ENCODE data around the gene NDUFAF7. TPM values are rescaled to one million over a fixed set of nuclear protein-coding genes. Genes with fewer than 3 reads are reported as not detected.

Gene NDUFAF7
- total and polyA plus RNA-seq, 2 of the 13 experiments (the other 11 are each of a cell fraction or from before 2014, with no cell fraction given), result 27.0 to 40.8 TPM

DNA sequence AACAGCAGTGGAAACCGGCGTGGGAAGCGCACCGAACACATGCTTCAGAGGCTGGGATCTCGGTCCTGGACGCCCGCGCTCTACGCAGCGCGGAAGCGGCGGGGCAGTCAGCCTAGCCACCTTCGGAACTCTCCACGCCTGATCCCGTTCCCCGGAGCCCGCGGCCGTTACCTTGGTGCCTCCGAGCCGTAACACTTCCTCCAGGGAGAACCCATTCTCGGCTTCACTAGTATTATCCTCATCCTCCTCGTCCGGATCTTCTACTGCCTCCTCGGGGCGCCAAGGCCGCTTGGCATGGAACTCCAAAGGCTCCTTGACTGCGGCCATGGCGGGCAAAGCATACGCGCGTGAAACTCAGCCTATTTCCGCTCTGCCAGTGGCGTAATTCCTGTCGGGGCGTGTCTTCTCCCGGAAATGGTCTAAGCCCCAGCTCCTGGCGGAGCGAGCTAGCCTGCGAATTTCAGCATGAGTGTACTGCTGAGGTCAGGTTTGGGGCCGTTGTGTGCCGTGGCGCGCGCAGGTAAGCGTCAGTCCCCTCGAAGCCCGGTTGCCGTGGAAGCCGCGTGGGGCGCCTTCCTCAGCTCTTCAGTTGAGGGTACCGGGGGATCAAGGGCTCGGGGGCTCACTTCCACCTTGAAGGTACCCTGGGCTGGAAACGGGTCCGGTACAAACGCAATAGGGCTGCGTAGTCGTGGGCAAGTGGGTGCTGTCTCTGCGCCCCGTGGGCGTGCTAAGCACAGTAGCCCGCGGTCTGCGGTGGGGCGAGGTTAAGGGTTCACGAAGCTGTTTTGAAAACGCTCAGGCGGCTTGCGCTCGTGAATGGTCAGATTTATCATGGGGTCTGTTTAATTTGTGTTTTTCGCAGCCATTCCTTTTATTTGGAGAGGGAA, at the start of gene NDUFAF7, which contains the start of gene CEBPZ (continued):
- TF ChIP-seq, protein P1, sequence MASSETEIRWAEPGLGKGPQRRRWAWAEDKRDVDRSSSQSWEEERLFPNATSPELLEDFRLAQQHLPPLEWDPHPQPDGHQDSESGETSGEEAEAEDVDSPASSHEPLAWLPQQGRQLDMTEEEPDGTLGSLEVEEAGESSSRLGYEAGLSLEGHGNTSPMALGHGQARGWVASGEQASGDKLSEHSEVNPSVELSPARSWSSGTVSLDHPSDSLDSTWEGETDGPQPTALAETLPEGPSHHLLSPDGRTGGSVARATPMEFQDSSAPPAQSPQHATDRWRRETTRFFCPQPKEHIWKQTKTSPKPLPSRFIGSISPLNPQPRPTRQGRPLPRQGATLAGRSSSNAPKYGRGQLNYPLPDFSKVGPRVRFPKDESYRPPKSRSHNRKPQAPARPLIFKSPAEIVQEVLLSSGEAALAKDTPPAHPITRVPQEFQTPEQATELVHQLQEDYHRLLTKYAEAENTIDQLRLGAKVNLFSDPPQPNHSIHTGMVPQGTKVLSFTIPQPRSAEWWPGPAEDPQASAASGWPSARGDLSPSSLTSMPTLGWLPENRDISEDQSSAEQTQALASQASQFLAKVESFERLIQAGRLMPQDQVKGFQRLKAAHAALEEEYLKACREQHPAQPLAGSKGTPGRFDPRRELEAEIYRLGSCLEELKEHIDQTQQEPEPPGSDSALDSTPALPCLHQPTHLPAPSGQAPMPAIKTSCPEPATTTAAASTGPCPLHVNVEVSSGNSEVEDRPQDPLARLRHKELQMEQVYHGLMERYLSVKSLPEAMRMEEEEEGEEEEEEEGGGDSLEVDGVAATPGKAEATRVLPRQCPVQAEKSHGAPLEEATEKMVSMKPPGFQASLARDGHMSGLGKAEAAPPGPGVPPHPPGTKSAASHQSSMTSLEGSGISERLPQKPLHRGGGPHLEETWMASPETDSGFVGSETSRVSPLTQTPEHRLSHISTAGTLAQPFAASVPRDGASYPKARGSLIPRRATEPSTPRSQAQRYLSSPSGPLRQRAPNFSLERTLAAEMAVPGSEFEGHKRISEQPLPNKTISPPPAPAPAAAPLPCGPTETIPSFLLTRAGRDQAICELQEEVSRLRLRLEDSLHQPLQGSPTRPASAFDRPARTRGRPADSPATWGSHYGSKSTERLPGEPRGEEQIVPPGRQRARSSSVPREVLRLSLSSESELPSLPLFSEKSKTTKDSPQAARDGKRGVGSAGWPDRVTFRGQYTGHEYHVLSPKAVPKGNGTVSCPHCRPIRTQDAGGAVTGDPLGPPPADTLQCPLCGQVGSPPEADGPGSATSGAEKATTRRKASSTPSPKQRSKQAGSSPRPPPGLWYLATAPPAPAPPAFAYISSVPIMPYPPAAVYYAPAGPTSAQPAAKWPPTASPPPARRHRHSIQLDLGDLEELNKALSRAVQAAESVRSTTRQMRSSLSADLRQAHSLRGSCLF (CRISPR knock-in tag; IDR thresholded peaks at IDR 0.05; ENCODE audit: borderline replicate concordance), result no peak; the same call in 1 of the 2 replicates
- TF ChIP-seq ZFP90 (CRISPR knock-in tag; IDR thresholded peaks at IDR 0.05; ENCODE audit: borderline replicate concordance), result peak; percentile 82; the same call in 1 of the 2 replicates
- TF ChIP-seq ELF4 (CRISPR knock-in tag; IDR thresholded peaks at IDR 0.05; ENCODE audit: borderline replicate concordance), result peak; percentile 90; the same call in 1 of the 2 replicates
- TF ChIP-seq, protein P2, sequence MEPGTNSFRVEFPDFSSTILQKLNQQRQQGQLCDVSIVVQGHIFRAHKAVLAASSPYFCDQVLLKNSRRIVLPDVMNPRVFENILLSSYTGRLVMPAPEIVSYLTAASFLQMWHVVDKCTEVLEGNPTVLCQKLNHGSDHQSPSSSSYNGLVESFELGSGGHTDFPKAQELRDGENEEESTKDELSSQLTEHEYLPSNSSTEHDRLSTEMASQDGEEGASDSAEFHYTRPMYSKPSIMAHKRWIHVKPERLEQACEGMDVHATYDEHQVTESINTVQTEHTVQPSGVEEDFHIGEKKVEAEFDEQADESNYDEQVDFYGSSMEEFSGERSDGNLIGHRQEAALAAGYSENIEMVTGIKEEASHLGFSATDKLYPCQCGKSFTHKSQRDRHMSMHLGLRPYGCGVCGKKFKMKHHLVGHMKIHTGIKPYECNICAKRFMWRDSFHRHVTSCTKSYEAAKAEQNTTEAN (CRISPR knock-in tag; conservative IDR thresholded peaks at IDR 0.05), result no peak
- TF ChIP-seq ZIK1 (CRISPR knock-in tag; IDR thresholded peaks at IDR 0.05; ENCODE audit: borderline replicate concordance, low read depth), result peak; percentile 68; the same call in 1 of the 2 replicates
- TF ChIP-seq ARNT (IDR thresholded peaks at IDR 0.05), result no peak
- TF ChIP-seq BHLHE40 (IDR thresholded peaks at IDR 0.05; ENCODE audit: low read length), result peak; percentile 5; the same call in 1 of the 2 replicates
- peak; percentile 79; the same call in 1 of the 2 replicates for TF ChIP-seq ZNF430 (CRISPR knock-in tag; IDR thresholded peaks at IDR 0.05)
- TF ChIP-seq, protein P3, sequence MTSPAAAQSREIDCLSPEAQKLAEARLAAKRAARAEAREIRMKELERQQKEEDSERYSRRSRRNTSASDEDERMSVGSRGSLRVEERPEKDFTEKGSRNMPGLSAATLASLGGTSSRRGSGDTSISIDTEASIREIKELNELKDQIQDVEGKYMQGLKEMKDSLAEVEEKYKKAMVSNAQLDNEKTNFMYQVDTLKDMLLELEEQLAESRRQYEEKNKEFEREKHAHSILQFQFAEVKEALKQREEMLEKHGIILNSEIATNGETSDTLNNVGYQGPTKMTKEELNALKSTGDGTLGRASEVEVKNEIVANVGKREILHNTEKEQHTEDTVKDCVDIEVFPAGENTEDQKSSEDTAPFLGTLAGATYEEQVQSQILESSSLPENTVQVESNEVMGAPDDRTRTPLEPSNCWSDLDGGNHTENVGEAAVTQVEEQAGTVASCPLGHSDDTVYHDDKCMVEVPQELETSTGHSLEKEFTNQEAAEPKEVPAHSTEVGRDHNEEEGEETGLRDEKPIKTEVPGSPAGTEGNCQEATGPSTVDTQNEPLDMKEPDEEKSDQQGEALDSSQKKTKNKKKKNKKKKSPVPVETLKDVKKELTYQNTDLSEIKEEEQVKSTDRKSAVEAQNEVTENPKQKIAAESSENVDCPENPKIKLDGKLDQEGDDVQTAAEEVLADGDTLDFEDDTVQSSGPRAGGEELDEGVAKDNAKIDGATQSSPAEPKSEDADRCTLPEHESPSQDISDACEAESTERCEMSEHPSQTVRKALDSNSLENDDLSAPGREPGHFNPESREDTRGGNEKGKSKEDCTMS (CRISPR knock-in tag; conservative IDR thresholded peaks at IDR 0.05), result peak; percentile 52; the same call in 1 of the 2 replicates
- no peak; the same call in 1 of the 2 replicates for TF ChIP-seq HES4 (CRISPR knock-in tag; IDR thresholded peaks at IDR 0.05; ENCODE audit: borderline replicate concordance)
- 0 out of 2 replicates have a peak, but pooled peaks have one; percentile 31 for TF ChIP-seq KDM6A (CRISPR knock-in tag; IDR thresholded peaks at IDR 0.05; ENCODE audit: low read depth)
- peak; percentile 88; the same call in 1 of the 2 replicates for TF ChIP-seq ZNF747 (CRISPR knock-in tag; IDR thresholded peaks at IDR 0.05; ENCODE audit: borderline replicate concordance)
- no peak for TF ChIP-seq NPAS2 (CRISPR knock-in tag; IDR thresholded peaks at IDR 0.05; ENCODE audit: borderline replicate concordance)
- no peak for TF ChIP-seq ZNF550 (CRISPR knock-in tag; IDR thresholded peaks at IDR 0.05; ENCODE audit: borderline replicate concordance)
- TF ChIP-seq, protein P4, sequence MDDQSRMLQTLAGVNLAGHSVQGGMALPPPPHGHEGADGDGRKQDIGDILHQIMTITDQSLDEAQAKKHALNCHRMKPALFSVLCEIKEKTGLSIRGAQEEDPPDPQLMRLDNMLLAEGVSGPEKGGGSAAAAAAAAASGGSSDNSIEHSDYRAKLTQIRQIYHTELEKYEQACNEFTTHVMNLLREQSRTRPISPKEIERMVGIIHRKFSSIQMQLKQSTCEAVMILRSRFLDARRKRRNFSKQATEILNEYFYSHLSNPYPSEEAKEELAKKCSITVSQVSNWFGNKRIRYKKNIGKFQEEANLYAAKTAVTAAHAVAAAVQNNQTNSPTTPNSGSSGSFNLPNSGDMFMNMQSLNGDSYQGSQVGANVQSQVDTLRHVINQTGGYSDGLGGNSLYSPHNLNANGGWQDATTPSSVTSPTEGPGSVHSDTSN (CRISPR knock-in tag; IDR thresholded peaks at IDR 0.05; ENCODE audit: borderline replicate concordance), result no peak
- TF ChIP-seq ZNF879 (CRISPR knock-in tag; IDR thresholded peaks at IDR 0.05), result peak; percentile 95
- peak; percentile 78; the same call in 1 of the 2 replicates for TF ChIP-seq ZNF614 (CRISPR knock-in tag; IDR thresholded peaks at IDR 0.05; ENCODE audit: borderline replicate concordance)
